Measurements from ENCODE around the gene FNDC3B. TPM values are rescaled to one million over a fixed set of nuclear protein-coding genes. Genes with fewer than 3 reads are reported as not detected.

The FNDC3B gene
- total RNA-seq, 2 donors from 2014 or later, result 12.0 to 17.7 TPM

GRCh38 chr3:172300187-172300586, 260.8 kb downstream of the FNDC3B start:
- Mint-ChIP-seq H3K4me3 (no peak overlapping the region), H3K27ac (no peak overlapping the region), H3K36me3 (ENCODE audit: insufficient read depth in 2 of 2) (no peaks in the 10 kb centered on the region), H3K9me3 (no peaks in the 10 kb centered on the region), H3K4me1 (ENCODE audit: low read depth) (no peaks in the 10 kb centered on the region), H3K27me3 (ENCODE audit: low read depth) (no peaks in the 10 kb centered on the region)
- ATAC-seq (replicated peaks in 1 of 2) (no peak), DNase-seq (no peak)

- no peak for DNase-seq
- Mint-ChIP-seq H3K36me3 (ENCODE audit: insufficient read depth in 2 of 2) (no peaks in the 10 kb centered on the region), H3K27ac (no peak overlapping the region), H3K4me3 (no peak overlapping the region), H3K4me1 (ENCODE audit: low read depth) (no peaks in the 10 kb centered on the region), H3K27me3 (ENCODE audit: low read depth) (no peaks in the 10 kb centered on the region), H3K9me3 (no peaks in the 10 kb centered on the region)
- ATAC-seq (replicated peaks in 1 of 2), result no peak
These were observed 261.5 kb downstream of the FNDC3B start for GRCh38 chr3:172300862-172301261.

GRCh38 chr3:172302203-172302602, 262.8 kb downstream of the FNDC3B start:
- H3K27ac Mint-ChIP-seq, result no peak overlapping the region
- ATAC-seq (replicated peaks in 1 of 2), result no peak
- no peaks in the 10 kb centered on the region for H3K9me3 Mint-ChIP-seq
- no peaks in the 10 kb centered on the region for H3K36me3 Mint-ChIP-seq (ENCODE audit: insufficient read depth in 2 of 2)
- H3K4me1 Mint-ChIP-seq (ENCODE audit: low read depth), result no peaks in the 10 kb centered on the region
- no peak overlapping the region for H3K4me3 Mint-ChIP-seq
- no peak for DNase-seq
- no peaks in the 10 kb centered on the region for H3K27me3 Mint-ChIP-seq (ENCODE audit: low read depth)

GRCh38 chr3:172303181-172303580, 263.8 kb downstream of the FNDC3B start:
- no peaks in the 10 kb centered on the region for H3K9me3 Mint-ChIP-seq
- no peak for ATAC-seq (replicated peaks in 1 of 2)
- H3K27ac Mint-ChIP-seq, result no peak overlapping the region
- no peaks in the 10 kb centered on the region for H3K27me3 Mint-ChIP-seq (ENCODE audit: low read depth)
- H3K4me1 Mint-ChIP-seq (ENCODE audit: low read depth), result no peaks in the 10 kb centered on the region
- H3K36me3 Mint-ChIP-seq (ENCODE audit: insufficient read depth in 2 of 2), result no peaks in the 10 kb centered on the region
- no peak for DNase-seq
- H3K4me3 Mint-ChIP-seq, result no peak overlapping the region

GRCh38 chr3:172303941-172304558, 264.7 kb downstream of the FNDC3B start:
- no peak overlapping the region for H3K4me3 Mint-ChIP-seq
- H3K27ac Mint-ChIP-seq, result no peak overlapping the region
- H3K36me3 Mint-ChIP-seq (ENCODE audit: insufficient read depth in 2 of 2), result no peaks in the 10 kb centered on the region
- no peaks in the 10 kb centered on the region for H3K27me3 Mint-ChIP-seq (ENCODE audit: low read depth)
- no peak for DNase-seq
- H3K9me3 Mint-ChIP-seq, result no peaks in the 10 kb centered on the region
- ATAC-seq (replicated peaks in 1 of 2), result no peak
- H3K4me1 Mint-ChIP-seq (ENCODE audit: low read depth), result no peaks in the 10 kb centered on the region

GRCh38 chr3:172305552-172305951, 266.2 kb downstream of the FNDC3B start:
- ATAC-seq (replicated peaks in 1 of 2) (no peak), DNase-seq (no peak)
- Mint-ChIP-seq H3K27ac (no peak overlapping the region), H3K27me3 (ENCODE audit: low read depth) (no peaks in the 10 kb centered on the region), H3K4me3 (no peak overlapping the region), H3K4me1 (ENCODE audit: low read depth) (no peaks in the 10 kb centered on the region), H3K36me3 (ENCODE audit: insufficient read depth in 2 of 2) (peaks cover 1 to 2% of the 10 kb centered on the region in 2 donors), H3K9me3 (no peaks in the 10 kb centered on the region)

- no peaks in the 10 kb centered on the region for H3K27me3 Mint-ChIP-seq (ENCODE audit: low read depth)
- H3K9me3 Mint-ChIP-seq, result no peaks in the 10 kb centered on the region
- ATAC-seq (replicated peaks in 1 of 2), result no peak
- no peak overlapping the region for H3K4me3 Mint-ChIP-seq
- peaks cover 2% of the 10 kb centered on the region in 2 donors for H3K36me3 Mint-ChIP-seq (ENCODE audit: insufficient read depth in 2 of 2)
- H3K4me1 Mint-ChIP-seq (ENCODE audit: low read depth), result no peaks in the 10 kb centered on the region
- DNase-seq, result no peak
- no peak overlapping the region for H3K27ac Mint-ChIP-seq
These were observed 266.6 kb downstream of the FNDC3B start for GRCh38 chr3:172305974-172306373.

GRCh38 chr3:172307141-172307560, 267.8 kb downstream of the FNDC3B start:
- Mint-ChIP-seq H3K36me3 (ENCODE audit: insufficient read depth in 2 of 2) (peaks cover 2% of the 10 kb centered on the region in 2 donors), H3K27ac (no peak overlapping the region), H3K4me1 (ENCODE audit: low read depth) (no peaks in the 10 kb centered on the region), H3K9me3 (no peaks in the 10 kb centered on the region), H3K4me3 (no peak overlapping the region), H3K27me3 (ENCODE audit: low read depth) (no peaks in the 10 kb centered on the region)
- ATAC-seq (replicated peaks in 1 of 2), result no peak
- DNase-seq, result no peak

GRCh38 chr3:172309059-172309458, 269.7 kb downstream of the FNDC3B start:
- H3K36me3 Mint-ChIP-seq (ENCODE audit: insufficient read depth in 2 of 2), result peaks cover 2 to 4% of the 10 kb centered on the region in 2 donors
- H3K27ac Mint-ChIP-seq, result no peak overlapping the region
- H3K9me3 Mint-ChIP-seq, result no peaks in the 10 kb centered on the region
- no peaks in the 10 kb centered on the region for H3K4me1 Mint-ChIP-seq (ENCODE audit: low read depth)
- ATAC-seq (replicated peaks in 1 of 2), result no peak
- no peaks in the 10 kb centered on the region for H3K27me3 Mint-ChIP-seq (ENCODE audit: low read depth)
- no peak for DNase-seq
- H3K4me3 Mint-ChIP-seq, result no peak overlapping the region

- no peaks in the 10 kb centered on the region for H3K27me3 Mint-ChIP-seq (ENCODE audit: low read depth)
- H3K4me3 Mint-ChIP-seq, result no peak overlapping the region
- no peak overlapping the region for H3K27ac Mint-ChIP-seq
- DNase-seq, result no peak
- H3K36me3 Mint-ChIP-seq (ENCODE audit: insufficient read depth in 2 of 2), result peaks cover 2 to 4% of the 10 kb centered on the region in 2 donors
- no peaks in the 10 kb centered on the region for H3K9me3 Mint-ChIP-seq
- H3K4me1 Mint-ChIP-seq (ENCODE audit: low read depth), result no peaks in the 10 kb centered on the region
- no peak for ATAC-seq (replicated peaks in 1 of 2)
These were observed 270.5 kb downstream of the FNDC3B start for GRCh38 chr3:172309741-172310427.

GRCh38 chr3:172310428-172310760, 271.0 kb downstream of the FNDC3B start:
- Mint-ChIP-seq H3K27me3 (ENCODE audit: low read depth) (no peaks in the 10 kb centered on the region), H3K9me3 (no peaks in the 10 kb centered on the region), H3K4me3 (no peak overlapping the region), H3K4me1 (ENCODE audit: low read depth) (peaks cover under 1% of the 10 kb centered on the region), H3K36me3 (ENCODE audit: insufficient read depth in 2 of 2) (peaks cover 2 to 4% of the 10 kb centered on the region in 2 donors), H3K27ac (no peak overlapping the region)
- no peak for DNase-seq
- ATAC-seq (replicated peaks in 1 of 2), result no peak

- peaks cover 2 to 4% of the 10 kb centered on the region in 2 donors for H3K36me3 Mint-ChIP-seq (ENCODE audit: insufficient read depth in 2 of 2)
- peaks cover 4% of the 10 kb centered on the region for H3K4me1 Mint-ChIP-seq (ENCODE audit: low read depth)
- H3K4me3 Mint-ChIP-seq, result no peak overlapping the region
- no peak overlapping the region for H3K27ac Mint-ChIP-seq
- ATAC-seq (replicated peaks in 1 of 2) (no peak), DNase-seq (no peak)
- H3K9me3 Mint-ChIP-seq, result no peaks in the 10 kb centered on the region
- no peaks in the 10 kb centered on the region for H3K27me3 Mint-ChIP-seq (ENCODE audit: low read depth)
These were observed 271.8 kb downstream of the FNDC3B start for GRCh38 chr3:172311217-172311616.

- no peak for ATAC-seq (replicated peaks in 1 of 2)
- H3K4me1 Mint-ChIP-seq (ENCODE audit: low read depth), result peaks cover 4% of the 10 kb centered on the region
- no peaks in the 10 kb centered on the region for H3K27me3 Mint-ChIP-seq (ENCODE audit: low read depth)
- DNase-seq, result no peak
- no peaks in the 10 kb centered on the region for H3K9me3 Mint-ChIP-seq
- H3K4me3 Mint-ChIP-seq, result no peak overlapping the region
- H3K36me3 Mint-ChIP-seq (ENCODE audit: insufficient read depth in 2 of 2), result peaks cover 2 to 4% of the 10 kb centered on the region in 2 donors
- no peak overlapping the region for H3K27ac Mint-ChIP-seq
These were observed 272.6 kb downstream of the FNDC3B start for GRCh38 chr3:172312001-172312400.

GRCh38 chr3:172312711-172313110, 273.3 kb downstream of the FNDC3B start:
- Mint-ChIP-seq H3K4me1 (ENCODE audit: low read depth) (peaks cover 5% of the 10 kb centered on the region), H3K36me3 (ENCODE audit: insufficient read depth in 2 of 2) (peaks cover 2 to 4% of the 10 kb centered on the region in 2 donors), H3K27me3 (ENCODE audit: low read depth) (no peaks in the 10 kb centered on the region), H3K4me3 (no peak overlapping the region), H3K27ac (no peak overlapping the region), H3K9me3 (no peaks in the 10 kb centered on the region)
- DNase-seq, result no peak
- ATAC-seq (replicated peaks in 1 of 2), result no peak
